ENCODE measurements around the gene OPA3. TPM values are rescaled to one million over a fixed set of nuclear protein-coding genes. Genes with fewer than 3 reads are reported as not detected.

Gene OPA3
- total RNA-seq, 1 experiment from 2014 or later, result 17.7 TPM

DNA sequence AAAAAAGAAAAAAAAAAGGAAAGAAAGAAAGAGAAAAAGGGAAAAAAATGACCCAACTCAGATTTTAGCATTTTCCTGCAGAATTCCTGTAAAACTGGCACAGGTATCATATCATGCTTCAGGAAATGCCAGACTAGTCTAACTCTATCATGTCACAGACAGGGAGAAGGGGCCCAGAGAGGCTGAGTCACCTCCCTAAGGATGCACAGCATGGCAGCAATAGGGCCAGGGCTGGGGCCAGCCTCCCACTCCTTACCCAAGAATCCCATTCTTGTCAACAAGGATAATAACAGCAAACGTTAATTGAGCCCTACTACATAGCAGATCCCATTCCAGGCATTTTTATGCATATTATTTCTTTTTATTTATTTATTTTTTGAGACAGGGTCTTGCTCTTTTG is 8.9 kb upstream of the OPA3 start:
- Mint-ChIP-seq H3K9me3 (ENCODE audit: unreplicated experiment) (no peaks in the 10 kb centered on the region), H3K27ac (ENCODE audit: unreplicated experiment) (no peak overlapping the region), H3K27me3 (ENCODE audit: insufficient read depth, unreplicated experiment) (peaks cover 28% of the 10 kb centered on the region), H3K4me1 (ENCODE audit: low read depth, unreplicated experiment) (peaks cover 7% of the 10 kb centered on the region), H3K4me3 (ENCODE audit: unreplicated experiment) (no peak overlapping the region), H3K36me3 (ENCODE audit: insufficient read depth, unreplicated experiment) (peaks cover 14% of the 10 kb centered on the region)
- DNase-seq, result no peak
- intact Hi-C loops (cut with micrococcal nuclease; ENCODE audit: unreplicated experiment), result no loop called here
- H3K9me3 ChIP-seq, result no peaks in the 10 kb centered on the region
- ChIA-PET CTCF (interaction anchor here (0.7 to 1.1 kb wide), 2 partner anchors 10 to 48 kb away, joined by 4 to 13 read pairs; no protein-coding TSS in a partner anchor), POLR2A (no interaction called here)
- no peak overlapping the region for H3K4me3 ChIP-seq (ENCODE audit: low read depth, low read length)
- H3K36me3 ChIP-seq (ENCODE audit: control insufficient read depth, insufficient read depth, low read length), result no peaks in the 10 kb centered on the region
- H3K27me3 ChIP-seq (replicated peaks; ENCODE audit: control insufficient read depth, insufficient read depth, low read length), result peaks cover 2% of the 10 kb centered on the region; the same call in 1 of the 2 replicates
- TF ChIP-seq, protein P1, sequence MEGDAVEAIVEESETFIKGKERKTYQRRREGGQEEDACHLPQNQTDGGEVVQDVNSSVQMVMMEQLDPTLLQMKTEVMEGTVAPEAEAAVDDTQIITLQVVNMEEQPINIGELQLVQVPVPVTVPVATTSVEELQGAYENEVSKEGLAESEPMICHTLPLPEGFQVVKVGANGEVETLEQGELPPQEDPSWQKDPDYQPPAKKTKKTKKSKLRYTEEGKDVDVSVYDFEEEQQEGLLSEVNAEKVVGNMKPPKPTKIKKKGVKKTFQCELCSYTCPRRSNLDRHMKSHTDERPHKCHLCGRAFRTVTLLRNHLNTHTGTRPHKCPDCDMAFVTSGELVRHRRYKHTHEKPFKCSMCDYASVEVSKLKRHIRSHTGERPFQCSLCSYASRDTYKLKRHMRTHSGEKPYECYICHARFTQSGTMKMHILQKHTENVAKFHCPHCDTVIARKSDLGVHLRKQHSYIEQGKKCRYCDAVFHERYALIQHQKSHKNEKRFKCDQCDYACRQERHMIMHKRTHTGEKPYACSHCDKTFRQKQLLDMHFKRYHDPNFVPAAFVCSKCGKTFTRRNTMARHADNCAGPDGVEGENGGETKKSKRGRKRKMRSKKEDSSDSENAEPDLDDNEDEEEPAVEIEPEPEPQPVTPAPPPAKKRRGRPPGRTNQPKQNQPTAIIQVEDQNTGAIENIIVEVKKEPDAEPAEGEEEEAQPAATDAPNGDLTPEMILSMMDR (IDR thresholded peaks at IDR 0.05; ENCODE audit: insufficient read depth in 1 of 2, low read depth in 1 of 2, low read length in 1 of 2, severe bottlenecking in 1 of 2, unreplicated experiment in 1 of 2), result no peak
- H3K4me1 ChIP-seq, result peaks cover 4% of the 10 kb centered on the region
- no TSS peak for BruUV-seq (replicated peaks)

DNA sequence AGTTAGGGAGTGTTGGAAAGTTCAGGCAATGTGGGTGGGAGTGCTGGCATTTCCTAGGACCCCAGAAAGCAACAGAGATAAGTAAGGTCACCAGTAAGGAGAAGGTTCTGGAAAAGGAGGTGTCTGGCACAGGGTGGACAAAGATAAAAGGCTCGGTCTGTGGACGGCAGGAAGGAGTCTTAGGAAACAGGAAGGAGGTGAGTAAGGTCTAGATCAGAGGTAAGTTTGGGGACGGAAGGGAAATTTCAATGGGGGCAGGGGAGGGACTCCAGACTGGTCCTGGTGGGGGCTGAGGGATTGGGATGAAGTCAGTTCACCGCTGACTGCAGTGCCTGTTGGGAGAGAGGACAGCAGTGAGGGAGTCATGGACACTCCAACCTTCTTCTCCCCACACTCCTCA is 7.8 kb upstream of the OPA3 start:
- Mint-ChIP-seq H3K4me1 (ENCODE audit: low read depth, unreplicated experiment) (peaks cover 7% of the 10 kb centered on the region), H3K9me3 (ENCODE audit: unreplicated experiment) (no peaks in the 10 kb centered on the region), H3K27ac (ENCODE audit: unreplicated experiment) (no peak overlapping the region), H3K36me3 (ENCODE audit: insufficient read depth, unreplicated experiment) (peaks cover 14% of the 10 kb centered on the region), H3K27me3 (ENCODE audit: insufficient read depth, unreplicated experiment) (peaks cover 24% of the 10 kb centered on the region), H3K4me3 (ENCODE audit: unreplicated experiment) (no peak overlapping the region)
- TF ChIP-seq, protein P1 (IDR thresholded peaks at IDR 0.05; ENCODE audit: insufficient read depth in 1 of 2, low read depth in 1 of 2, low read length in 1 of 2, severe bottlenecking in 1 of 2, unreplicated experiment in 1 of 2), result no peak
- Histone ChIP-seq H3K9me3 (no peaks in the 10 kb centered on the region), H3K27me3 (replicated peaks; ENCODE audit: control insufficient read depth, insufficient read depth, low read length) (no peaks in the 10 kb centered on the region), H3K4me1 (peaks cover 4% of the 10 kb centered on the region), H3K4me3 (ENCODE audit: low read depth, low read length) (no peak overlapping the region), H3K36me3 (ENCODE audit: control insufficient read depth, insufficient read depth, low read length) (no peaks in the 10 kb centered on the region)
- ChIA-PET POLR2A (interaction anchor here (0.6 kb wide), 1 partner anchor 500 kb away, joined by 4 read pairs; no protein-coding TSS in a partner anchor), CTCF (interaction anchor here (0.6 to 2.4 kb wide), 4 partner anchors 49 to 153 kb away, joined by 3 to 77 read pairs (median 8); no protein-coding TSS in a partner anchor)
- intact Hi-C loops (cut with micrococcal nuclease; ENCODE audit: unreplicated experiment), result no loop called here
- no TSS peak for BruUV-seq (replicated peaks)
- DNase-seq, result no peak

DNA sequence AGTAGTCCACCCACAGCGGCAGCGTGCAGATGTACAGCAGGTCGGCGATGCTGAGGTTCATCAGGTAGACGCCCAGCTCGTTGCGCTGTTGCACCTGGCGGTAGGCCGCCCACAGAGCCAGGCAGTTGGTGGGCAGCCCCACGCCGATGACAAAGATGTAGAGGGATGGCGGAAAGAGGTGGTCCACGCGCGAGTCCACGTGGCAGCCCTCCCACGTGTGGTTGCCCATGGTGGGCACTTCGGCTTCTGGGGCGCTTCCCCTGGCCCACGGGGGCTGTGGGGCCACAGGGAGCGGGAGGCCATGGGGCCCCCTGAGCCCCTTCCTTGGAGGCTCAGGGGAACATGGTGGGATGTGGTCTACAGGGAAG is 7.0 kb upstream of the OPA3 start:
- Mint-ChIP-seq H3K36me3 (ENCODE audit: insufficient read depth, unreplicated experiment) (peaks cover 9% of the 10 kb centered on the region), H3K4me3 (ENCODE audit: unreplicated experiment) (no peak overlapping the region), H3K9me3 (ENCODE audit: unreplicated experiment) (no peaks in the 10 kb centered on the region), H3K27me3 (ENCODE audit: insufficient read depth, unreplicated experiment) (peaks cover 22% of the 10 kb centered on the region), H3K4me1 (ENCODE audit: low read depth, unreplicated experiment) (peaks cover 7% of the 10 kb centered on the region), H3K27ac (ENCODE audit: unreplicated experiment) (no peak overlapping the region)
- Histone ChIP-seq H3K36me3 (ENCODE audit: control insufficient read depth, insufficient read depth, low read length) (no peaks in the 10 kb centered on the region), H3K4me3 (ENCODE audit: low read depth, low read length) (no peak overlapping the region), H3K4me1 (peaks cover 4% of the 10 kb centered on the region), H3K9me3 (no peaks in the 10 kb centered on the region), H3K27me3 (replicated peaks; ENCODE audit: control insufficient read depth, insufficient read depth, low read length) (no peaks in the 10 kb centered on the region)
- ChIA-PET CTCF (interaction anchor here (0.6 to 2.4 kb wide), 7 partner anchors 33 to 101 kb away, joined by 3 to 77 read pairs (median 4); partner anchors contain the start of genes EML2, QPCTL and SNRPD2), POLR2A (interaction anchor here (0.6 kb wide), 1 partner anchor 336 kb away, joined by 3 read pairs; no protein-coding TSS in a partner anchor)
- DNase-seq, result no peak
- intact Hi-C loops (cut with micrococcal nuclease; ENCODE audit: unreplicated experiment), result loop anchor here (1.0 kb wide), 1 partner anchor 51 kb away; no protein-coding TSS in a partner anchor
- no TSS peak for BruUV-seq (replicated peaks)
- TF ChIP-seq, protein P1 (IDR thresholded peaks at IDR 0.05; ENCODE audit: insufficient read depth in 1 of 2, low read depth in 1 of 2, low read length in 1 of 2, severe bottlenecking in 1 of 2, unreplicated experiment in 1 of 2), result no peak

All from Caco-2 (cell line).